ENCODE data around the gene SERPINB12.

Gene SERPINB12

GRCh38 chr18:63550068-63550467 lies 7.9 kb downstream of the SERPINB12 start:
- no peak for DNase-seq (ENCODE audit: low read depth)

DNA sequence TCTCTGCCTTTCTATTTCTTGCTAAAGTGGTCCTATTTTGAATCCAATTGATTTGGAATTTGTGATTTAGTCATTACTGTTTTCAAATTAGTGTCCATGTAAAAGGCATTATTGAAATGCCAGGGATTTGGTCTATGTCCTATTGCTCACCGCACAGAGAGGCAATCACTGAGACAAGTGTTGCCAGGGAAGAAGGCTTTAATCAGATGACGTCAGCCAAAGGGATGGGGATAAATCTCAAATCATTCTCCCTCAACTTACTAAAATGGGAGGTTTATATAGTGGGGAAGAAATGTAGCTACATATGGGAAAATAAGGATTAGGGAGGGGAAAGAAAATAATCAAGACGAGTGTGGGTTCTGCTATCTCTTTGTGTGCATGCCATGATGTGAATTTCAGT lies 9.6 kb downstream of the SERPINB12 start:
- no peak for DNase-seq (ENCODE audit: low read depth)

GRCh38 chr18:63552581-63552980 lies 10.4 kb downstream of the SERPINB12 start:
- no peak for DNase-seq (ENCODE audit: low read depth)

GRCh38 chr18:63553081-63553480 lies 10.9 kb downstream of the SERPINB12 start:
- peak; percentile 97 for DNase-seq (ENCODE audit: low read depth)

GRCh38 chr18:63559567-63560491 lies 17.7 kb downstream of the SERPINB12 start:
- DNase-seq (ENCODE audit: low read depth), result no peak

DNA sequence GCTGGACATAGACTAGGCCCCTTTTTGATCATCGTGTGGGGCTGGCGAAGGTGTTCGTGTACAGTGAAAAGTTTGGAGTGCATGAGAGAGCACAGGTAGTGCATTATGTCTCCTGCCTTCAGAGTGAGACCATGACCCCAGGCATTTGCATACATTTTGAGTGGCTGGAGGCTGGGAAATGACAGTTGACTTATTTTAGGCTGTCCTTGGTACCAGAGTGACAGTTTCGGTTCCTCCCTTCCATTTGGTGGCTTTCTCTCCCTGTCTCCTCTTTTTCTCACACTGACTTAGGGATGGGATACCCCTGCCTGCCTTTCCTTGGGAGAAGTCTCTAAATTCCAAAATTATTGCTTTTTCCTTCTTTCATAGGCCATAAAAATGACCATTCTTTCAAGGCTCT lies 20.1 kb downstream of the SERPINB12 start:
- no peak for DNase-seq (ENCODE audit: low read depth)

DNA sequence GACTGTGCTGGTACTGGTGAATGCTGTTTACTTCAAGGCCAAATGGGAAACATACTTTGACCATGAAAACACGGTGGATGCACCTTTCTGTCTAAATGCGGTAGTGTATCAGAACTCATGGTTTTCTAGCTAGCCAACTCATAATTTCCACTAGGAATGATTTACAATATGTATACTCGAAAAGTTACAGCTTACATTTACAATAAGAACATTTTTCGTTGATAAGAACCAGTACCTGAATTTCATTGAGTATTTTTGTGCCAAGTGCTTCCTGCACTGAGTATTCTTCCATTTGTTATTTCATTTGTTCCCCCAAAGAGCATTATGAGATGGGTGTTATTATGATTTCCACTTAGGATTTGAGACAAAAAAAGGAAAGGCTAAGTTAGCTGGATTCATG lies 21.9 kb downstream of the SERPINB12 start:
- DNase-seq (ENCODE audit: low read depth), result no peak

GRCh38 chr18:63564561-63564960 lies 22.4 kb downstream of the SERPINB12 start:
- no peak for DNase-seq (ENCODE audit: low read depth)

DNA sequence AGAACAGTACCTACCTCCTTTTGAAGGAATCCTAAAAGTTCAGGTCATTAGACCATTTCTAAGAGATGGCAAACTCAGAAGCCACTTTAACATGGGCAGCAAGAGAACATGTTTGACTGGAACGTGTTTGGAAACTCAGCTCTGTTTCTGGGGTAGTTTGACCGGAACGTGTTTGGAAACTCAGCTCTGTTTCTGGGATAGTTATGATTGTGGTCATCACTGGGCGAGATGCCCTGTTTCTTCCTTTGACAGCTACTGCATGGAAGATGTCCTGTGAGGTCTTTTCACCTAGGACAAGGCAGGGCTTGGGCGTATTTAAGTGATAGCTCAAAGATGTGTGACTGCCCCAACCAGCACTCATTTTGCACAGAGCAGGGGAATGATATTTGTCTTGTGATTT lies 25.1 kb downstream of the SERPINB12 start:
- peak; percentile 15 for DNase-seq (ENCODE audit: low read depth)

- no peak for DNase-seq (ENCODE audit: low read depth)
Measured at GRCh38 chr18:63567825-63568224, 25.7 kb downstream of the SERPINB12 start.

DNA sequence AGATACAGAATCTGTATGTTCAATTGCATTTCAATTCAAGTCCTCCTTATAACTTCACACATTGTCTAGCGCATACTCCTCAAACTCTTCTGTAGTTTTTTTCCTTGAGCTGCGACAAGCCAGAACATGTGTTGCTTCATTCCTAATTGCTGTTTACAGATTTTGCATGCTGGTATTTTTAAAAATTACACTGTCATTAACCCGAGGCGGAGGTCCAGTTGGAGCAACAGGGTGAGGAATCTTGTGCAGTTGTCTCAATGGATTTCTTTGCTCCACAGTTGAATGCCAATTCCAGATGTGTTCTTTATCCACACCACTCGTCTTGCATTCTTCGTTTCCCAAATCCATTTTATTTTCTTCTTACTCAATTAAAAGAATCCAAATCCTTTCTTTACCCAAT lies 28.6 kb downstream of the SERPINB12 start:
- no peak for DNase-seq (ENCODE audit: low read depth)

DNA sequence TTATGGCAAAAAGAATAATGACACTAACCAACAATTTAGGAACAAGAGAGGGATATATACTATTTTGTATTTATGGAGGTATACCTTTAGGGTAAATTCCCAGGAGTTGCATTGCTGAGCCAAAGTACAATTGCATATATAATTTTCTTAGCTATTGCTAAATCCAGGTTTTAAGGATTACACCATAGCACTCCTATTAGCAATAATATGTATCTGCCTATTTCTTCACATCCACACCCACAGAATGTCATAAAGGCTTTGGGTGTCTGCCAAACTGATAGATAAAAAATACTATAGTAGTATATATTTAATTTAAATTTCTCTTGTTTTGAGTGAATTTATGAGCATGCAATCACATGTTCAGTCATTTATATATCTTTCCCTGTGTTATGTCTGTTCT lies 33.5 kb downstream of the SERPINB12 start:
- no peak for DNase-seq (ENCODE audit: low read depth)

- DNase-seq (ENCODE audit: low read depth), result peak; percentile 59
Measured at GRCh38 chr18:63578357-63578958, 36.3 kb downstream of the SERPINB12 start.

GRCh38 chr18:63579616-63580015 lies 37.4 kb downstream of the SERPINB12 start:
- no peak for DNase-seq (ENCODE audit: low read depth)

GRCh38 chr18:63585988-63586387 lies 43.8 kb downstream of the SERPINB12 start:
- no peak for DNase-seq (ENCODE audit: low read depth)

DNA sequence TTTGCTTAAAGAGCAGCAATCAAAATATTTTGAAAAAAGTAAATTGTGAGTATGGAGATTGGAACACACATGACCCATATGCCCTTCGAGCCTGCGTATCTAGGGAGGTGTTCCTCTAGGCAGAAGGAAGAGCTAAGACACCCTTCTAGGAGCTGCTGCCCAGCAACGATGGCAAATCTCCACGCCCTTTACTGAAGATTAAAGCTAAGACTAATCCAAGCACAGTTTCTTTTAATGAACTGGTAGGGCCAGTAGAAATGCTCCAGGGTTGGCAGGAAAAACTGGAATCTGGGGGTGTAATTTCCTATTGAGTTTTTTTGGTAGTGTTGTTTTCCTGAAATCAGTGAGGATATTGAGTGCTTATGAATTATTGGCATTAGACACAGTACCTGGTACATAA lies 44.3 kb downstream of the SERPINB12 start:
- DNase-seq (ENCODE audit: low read depth), result no peak

- no peak for DNase-seq (ENCODE audit: low read depth)
Measured at GRCh38 chr18:63586966-63587365, 44.8 kb downstream of the SERPINB12 start, which contains the start of gene SERPINB13. SERPINB13 (plus strand) TSS chr18:63587343; CDS start chr18:63588668, 1,325 bp downstream.

GRCh38 chr18:63588909-63589308 lies 46.7 kb downstream of the SERPINB12 start:
- DNase-seq (ENCODE audit: low read depth), result peak; percentile 13

- peak; percentile 41 for DNase-seq (ENCODE audit: low read depth)
Measured at GRCh38 chr18:63590373-63590772, 48.2 kb downstream of the SERPINB12 start.

GRCh38 chr18:63590966-63591695 lies 49.0 kb downstream of the SERPINB12 start:
- DNase-seq (ENCODE audit: low read depth), result no peak

- peak; percentile 61 for DNase-seq (ENCODE audit: low read depth)
Measured at GRCh38 chr18:63591725-63592124, 49.6 kb downstream of the SERPINB12 start.

DNA sequence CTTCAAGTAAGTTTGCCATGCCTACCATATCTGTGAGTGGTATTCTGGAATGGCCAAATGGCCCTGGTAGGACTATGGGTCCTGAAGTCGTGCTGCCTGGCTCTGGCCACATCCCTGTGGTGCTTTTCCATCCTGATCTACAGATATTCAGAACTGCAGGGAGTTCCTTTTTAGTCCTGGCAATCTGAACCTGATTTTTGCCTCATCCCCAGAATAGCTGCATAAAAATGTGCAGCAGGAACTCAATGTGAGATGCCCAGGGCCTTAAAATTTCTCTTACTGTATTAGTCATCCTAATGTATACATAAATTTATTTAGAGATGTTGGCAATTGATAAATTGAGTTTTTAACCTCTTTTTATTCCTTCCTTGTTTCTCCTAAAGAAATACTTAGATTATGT lies 50.3 kb downstream of the SERPINB12 start:
- peak; percentile 28 for DNase-seq (ENCODE audit: low read depth)

GRCh38 chr18:63596964-63597363 lies 54.8 kb downstream of the SERPINB12 start:
- no peak for DNase-seq (ENCODE audit: low read depth)
